Measurements from ENCODE around the gene HNF4A.
"Not testable (repeated sequence)": the region's sequence is repeated elsewhere in the genome, so short reads cannot be mapped to it uniquely, and the experiment has no call there.

Gene HNF4A

DNA sequence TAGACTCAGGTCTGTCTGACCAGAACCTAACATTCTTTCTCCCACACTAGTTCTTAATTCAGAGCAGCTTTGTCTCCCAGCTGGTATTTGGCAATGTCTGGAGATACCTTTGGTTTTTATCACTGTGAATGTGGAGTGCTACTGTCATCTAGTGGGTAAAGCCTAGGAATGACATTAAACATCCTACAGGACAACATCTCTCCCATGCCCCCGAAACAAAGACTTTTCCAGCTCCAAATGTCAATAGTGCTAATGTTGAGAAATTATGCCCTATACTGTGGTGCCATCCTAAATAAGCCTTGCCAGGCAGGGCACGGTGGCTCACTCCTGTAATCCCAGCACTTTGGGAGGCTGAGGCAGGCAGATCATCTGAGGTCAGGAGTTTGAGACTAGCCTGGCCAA, 116.0 kb downstream of the HNF4A start:
- DNase-seq: peak in 1 of 14 donors; percentile 82

DNA sequence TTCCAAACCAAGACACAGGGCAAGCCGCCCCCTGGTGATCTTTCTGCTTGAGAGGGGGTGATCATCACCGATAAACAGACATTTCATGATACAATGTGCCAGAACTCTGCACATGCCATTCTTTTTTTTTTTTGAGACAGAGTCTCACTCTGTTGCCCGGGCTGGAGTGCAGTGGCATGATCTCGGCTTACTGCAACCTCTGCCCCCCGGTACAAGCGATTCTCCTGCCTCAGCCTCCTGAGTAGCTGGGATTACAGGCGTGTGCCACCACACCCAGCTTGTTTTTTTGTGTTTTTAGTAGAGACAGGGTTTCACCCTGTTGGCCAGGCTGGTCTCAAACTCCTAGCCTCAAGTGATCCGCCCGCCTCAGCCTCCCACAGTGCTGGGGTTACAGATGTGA, 116.8 kb downstream of the HNF4A start:
- DNase-seq: not testable (repeated sequence)

DNA sequence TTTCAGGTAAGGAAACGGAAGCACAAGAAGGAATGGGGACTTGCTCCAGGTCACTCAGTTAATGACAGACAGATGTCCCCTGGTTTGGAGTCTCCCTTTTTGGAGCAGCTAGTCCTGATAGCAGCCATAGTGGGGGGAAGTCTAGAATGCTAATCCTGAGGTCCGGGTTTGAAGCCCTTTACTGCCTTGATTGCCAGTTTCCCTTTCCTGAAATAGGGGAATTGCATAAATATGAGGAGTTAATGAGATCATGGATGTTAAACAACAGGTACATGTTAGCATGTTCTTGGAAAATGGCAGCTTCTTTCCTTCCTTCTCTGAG, 119.8 kb downstream of the HNF4A start:
- no peak for DNase-seq

DNA sequence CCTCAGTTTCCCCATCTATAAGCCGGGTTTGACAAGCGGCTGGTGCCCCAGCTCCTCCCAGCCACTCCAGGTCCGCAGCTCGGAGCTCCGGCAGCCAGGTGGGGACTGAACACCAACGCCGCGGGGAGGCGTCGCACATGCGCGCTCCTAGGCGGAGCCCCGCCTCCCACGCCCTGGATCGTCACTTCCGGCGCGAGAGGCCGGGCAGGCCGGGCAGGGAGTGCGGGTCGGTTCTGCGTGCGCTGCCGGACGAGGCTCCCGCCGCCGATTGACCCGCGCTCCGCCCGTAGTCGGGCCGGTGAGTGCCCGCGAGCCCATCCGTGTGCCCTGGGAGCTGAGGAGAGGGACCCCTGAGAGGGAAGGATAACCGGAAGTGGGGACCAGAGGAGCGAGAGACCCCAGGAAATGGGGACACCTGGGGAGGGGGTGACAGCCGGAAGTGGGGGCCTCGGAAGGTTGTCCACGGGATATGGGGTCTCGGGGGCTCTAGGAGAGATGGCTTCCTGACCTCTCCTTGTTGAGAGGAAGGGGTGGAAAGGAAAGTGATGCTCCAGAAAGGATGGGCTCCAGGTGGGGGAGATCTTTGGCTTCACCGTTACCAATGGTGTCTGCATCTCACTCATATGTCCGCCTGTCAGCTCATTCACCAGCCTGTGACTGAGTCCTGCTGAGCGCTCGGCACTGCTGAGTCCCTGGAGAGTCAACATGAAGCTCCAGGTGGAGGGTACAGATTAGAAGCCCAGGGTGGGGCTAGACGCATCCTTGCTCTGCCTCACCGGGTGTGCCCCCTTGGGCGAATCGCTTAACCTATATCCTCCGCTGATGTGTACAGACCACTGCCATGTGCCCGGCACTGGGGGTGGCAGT, 120.4 kb downstream of the HNF4A start, which contains the start of gene TTPAL:
Gene TTPAL, plus strand, starts transcription at position 181 of the 867 bp plus-strand sequence. CDS start 4,126 bp downstream, outside the sequence.
- DNase-seq: peak; percentile 24 to 88 (median 74)

DNA sequence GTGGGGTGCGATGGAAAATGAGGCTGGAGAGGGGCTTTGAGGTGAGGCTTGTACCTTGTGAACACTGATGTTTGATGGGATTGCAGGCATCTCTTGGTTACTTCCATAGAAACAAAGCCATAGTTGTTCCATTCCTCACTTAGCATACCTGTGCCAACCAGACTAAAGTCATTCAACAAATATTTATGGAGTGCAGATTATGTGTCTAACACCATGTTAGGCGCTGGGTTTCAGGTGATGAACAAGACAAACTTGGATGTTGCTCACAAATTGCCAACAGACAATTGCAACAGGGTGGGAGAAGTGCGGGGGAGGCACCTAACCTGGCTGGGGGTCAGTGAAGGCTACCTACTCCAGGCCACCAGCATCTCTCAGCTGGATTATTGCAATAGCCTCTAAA, 121.7 kb downstream of the HNF4A start:
- DNase-seq: no peak

DNA sequence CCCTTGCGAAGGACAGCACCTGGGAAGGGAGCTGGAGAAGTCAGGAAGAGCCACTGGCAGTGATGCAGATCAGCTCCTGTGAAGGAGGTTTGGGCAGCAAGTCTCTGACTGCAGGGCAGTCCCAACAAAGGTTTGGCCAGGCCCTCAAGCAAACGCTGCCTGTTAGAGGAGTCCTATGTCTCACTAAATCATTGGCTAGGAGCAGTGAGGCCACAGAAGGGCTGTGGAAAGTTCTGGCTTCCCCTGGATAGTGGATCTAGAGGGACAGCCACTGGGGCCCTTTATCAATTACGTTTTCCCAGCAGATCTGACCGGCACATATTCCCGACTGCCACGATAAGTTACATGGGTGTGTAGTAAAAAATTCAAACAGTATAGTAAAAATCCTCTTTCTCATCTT, 122.7 kb downstream of the HNF4A start:
- DNase-seq: no peak

DNA sequence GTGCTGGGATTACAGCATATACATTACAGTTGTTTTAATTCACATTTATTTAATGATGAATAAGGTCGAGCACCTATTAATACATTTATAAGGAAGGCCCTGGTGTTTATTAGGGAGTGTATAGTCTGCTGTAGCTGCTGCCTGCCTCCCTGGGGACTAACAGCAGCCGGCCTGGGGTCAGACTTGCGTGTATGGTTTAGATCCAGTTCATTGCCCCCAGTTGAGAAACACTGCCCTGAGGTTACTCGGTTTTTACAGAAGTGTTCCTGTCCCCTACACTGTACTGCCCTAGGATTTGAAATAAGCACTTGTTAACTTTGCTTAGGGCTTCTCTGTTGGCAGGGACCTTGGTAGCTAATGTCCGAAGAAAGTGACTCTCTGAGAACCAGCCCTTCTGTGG, 124.1 kb downstream of the HNF4A start:
- DNase-seq: no peak

DNA sequence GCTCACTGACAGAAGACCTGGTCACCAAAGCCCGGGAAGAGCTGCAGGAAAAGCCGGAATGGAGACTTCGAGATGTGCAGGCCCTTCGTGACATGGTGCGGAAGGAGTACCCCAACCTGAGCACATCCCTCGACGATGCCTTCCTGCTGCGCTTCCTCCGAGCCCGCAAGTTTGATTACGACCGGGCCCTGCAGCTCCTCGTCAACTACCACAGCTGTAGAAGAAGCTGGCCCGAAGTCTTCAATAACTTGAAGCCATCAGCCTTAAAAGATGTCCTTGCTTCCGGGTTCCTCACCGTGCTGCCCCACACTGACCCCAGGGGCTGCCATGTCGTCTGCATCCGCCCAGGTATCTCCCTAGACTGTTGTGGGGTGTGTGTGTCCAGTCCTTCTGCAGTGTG, 124.6 kb downstream of the HNF4A start:
- no peak for DNase-seq

DNA sequence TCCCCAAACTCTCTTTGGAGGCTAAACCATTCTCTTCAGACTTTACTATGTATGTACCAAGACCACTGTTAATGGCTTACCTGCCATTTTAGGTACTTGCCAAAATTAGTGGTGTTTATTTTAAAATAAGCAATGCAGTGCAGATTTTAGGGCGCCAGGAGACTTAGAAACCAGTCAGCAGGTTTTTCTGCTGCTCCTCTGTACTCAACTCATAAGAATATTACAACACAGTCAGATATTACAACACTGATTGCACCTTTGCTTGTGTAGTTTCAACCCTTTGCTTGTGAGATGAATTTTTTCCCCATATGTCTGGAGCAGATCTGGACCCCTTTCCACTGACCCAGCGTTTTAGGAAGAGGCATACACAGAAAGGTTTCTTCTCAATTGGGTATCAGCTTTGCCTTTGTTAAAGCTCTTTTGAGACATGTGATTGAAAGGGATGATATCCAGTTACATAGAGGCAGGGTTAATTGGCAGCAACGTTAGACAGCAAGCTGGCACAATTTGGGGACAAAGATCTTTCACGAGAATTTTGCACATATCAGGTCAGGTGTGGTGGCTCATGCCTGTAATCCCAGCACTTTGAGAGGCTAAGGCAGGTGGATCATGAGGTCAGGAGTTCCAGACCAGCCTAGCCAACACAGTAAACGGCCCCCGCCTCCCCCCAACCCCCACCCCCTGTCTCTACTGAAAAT, 126.4 kb downstream of the HNF4A start:
- no peak for DNase-seq

DNA sequence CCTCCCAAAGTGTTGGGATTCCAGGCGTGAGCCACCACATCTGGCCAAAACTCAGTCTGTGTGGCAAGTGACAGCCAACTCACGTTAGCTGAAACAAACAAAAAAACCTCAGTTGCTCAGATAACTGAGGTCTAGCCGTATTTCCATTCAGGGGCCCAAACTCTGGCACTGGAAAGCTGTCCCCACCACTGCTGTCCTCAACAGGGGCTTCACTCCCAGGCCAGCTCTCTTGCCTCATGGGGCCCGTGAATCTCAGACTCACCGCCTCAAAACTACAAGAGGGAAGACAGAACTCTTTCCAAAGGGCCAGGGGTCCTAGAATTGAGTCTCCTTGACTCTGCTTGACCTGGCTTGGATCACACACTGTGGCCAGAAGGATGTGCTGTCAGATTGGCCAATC, 127.6 kb downstream of the HNF4A start:
- no peak for DNase-seq
